T-helper 17 cell (primary cell): ENCODE results near the gene DIP2C. TPM values are rescaled to one million over a fixed set of nuclear protein-coding genes. Genes with fewer than 3 reads are reported as not detected.
"Not testable (repeated sequence)": the region's sequence is repeated elsewhere in the genome, so short reads cannot be mapped to it uniquely, and the experiment has no call there.

Source experiments
- ATAC-seq: fragments of 150-1000 bp; cut with Tn5 transposase; 2 replicates; pipeline ENCODE4 v1.10.0; 2021; ENCODE audit warnings: mild to moderate bottlenecking, moderate library complexity
- DNase-seq, 3 donors: peaks; one replicate each; pipeline versions ENCODE4 v3.0.0 to v3.0.0-alpha.2; 2020 to 2021
- H3K9me3 ChIP-seq: one replicate; pipeline ENCODE4 v1.7.0; 2013; ENCODE audit warnings: low read length, mild to moderate bottlenecking; ENCODE audit not compliant: control insufficient read depth, poor library complexity, severe bottlenecking
- H3K27ac Mint-ChIP-seq: one replicate; pipeline ENCODE4 v1.8.0; 2022; ENCODE audit warnings: mild to moderate bottlenecking, moderate library complexity, mixed read lengths
- H3K27me3 Mint-ChIP-seq: one replicate; pipeline ENCODE4 v1.8.0; 2022; ENCODE audit warnings: mixed read lengths
- H3K36me3 Mint-ChIP-seq: one replicate; pipeline ENCODE4 v1.8.0; 2022; ENCODE audit warnings: low read depth, mixed read lengths
- H3K4me1 Mint-ChIP-seq: one replicate; pipeline ENCODE4 v1.8.0; 2022; ENCODE audit warnings: mild to moderate bottlenecking, mixed read lengths
- H3K4me3 Mint-ChIP-seq: one replicate; pipeline ENCODE4 v1.8.0; 2022; ENCODE audit warnings: mild to moderate bottlenecking, moderate library complexity, mixed read lengths
- total RNA-seq, 4 donors: library from RNA in 2 of 4; stranded (reverse) in 2 of 4; gene quantifications; one replicate each; pipeline ENCODE4 v1.2.3 and lab custom pipeline; 2022 to 2026

The DIP2C gene
- total RNA-seq, 2 donors from 2014 or later: 4.1 to 6.0 TPM

- Mint-ChIP-seq H3K27ac (no peak overlapping the region), H3K4me3 (no peak overlapping the region), H3K36me3 (no peaks in the 10 kb centered on the region), H3K4me1 (no peaks in the 10 kb centered on the region), H3K27me3 (peaks cover 12% of the 10 kb centered on the region)
- no peaks in the 10 kb centered on the region for H3K9me3 ChIP-seq
- ATAC-seq: no peak
- no peak for DNase-seq
Observed at GRCh38 chr10:596725-597345, 92.6 kb downstream of the DIP2C start.

GRCh38 chr10:596131-596530 is 93.3 kb downstream of the DIP2C start:
- ATAC-seq, H3K4me1 Mint-ChIP-seq, H3K4me3 Mint-ChIP-seq, H3K36me3 Mint-ChIP-seq, DNase-seq, H3K27ac Mint-ChIP-seq, H3K9me3 ChIP-seq: not testable (repeated sequence)
- peaks cover 17% of the 10 kb centered on the region for H3K27me3 Mint-ChIP-seq

DNA sequence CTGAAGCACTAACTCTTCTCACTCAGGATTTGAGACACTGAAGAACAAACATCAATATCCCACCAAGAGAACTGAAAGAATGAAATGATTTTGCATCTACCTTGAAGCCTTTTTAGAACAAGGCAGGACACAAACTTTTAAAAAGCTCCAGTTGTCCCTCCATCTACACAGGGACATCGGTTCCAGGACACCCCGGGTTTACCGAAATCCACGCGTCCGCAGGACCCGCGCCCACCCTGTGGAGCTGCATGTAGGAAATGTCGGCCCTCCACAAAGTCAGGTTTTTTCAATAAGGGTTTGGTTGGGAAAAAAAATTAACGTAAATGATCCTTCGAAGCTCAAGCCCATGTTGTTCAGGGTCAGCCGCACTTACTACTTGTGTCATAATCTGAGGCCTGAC is 94.0 kb downstream of the DIP2C start:
- ATAC-seq (no peak), DNase-seq (no peak)
- Mint-ChIP-seq H3K27ac (no peak overlapping the region), H3K4me1 (no peaks in the 10 kb centered on the region), H3K4me3 (no peak overlapping the region), H3K36me3 (no peaks in the 10 kb centered on the region), H3K27me3 (peaks cover 24% of the 10 kb centered on the region)
- H3K9me3 ChIP-seq: no peaks in the 10 kb centered on the region

DNA sequence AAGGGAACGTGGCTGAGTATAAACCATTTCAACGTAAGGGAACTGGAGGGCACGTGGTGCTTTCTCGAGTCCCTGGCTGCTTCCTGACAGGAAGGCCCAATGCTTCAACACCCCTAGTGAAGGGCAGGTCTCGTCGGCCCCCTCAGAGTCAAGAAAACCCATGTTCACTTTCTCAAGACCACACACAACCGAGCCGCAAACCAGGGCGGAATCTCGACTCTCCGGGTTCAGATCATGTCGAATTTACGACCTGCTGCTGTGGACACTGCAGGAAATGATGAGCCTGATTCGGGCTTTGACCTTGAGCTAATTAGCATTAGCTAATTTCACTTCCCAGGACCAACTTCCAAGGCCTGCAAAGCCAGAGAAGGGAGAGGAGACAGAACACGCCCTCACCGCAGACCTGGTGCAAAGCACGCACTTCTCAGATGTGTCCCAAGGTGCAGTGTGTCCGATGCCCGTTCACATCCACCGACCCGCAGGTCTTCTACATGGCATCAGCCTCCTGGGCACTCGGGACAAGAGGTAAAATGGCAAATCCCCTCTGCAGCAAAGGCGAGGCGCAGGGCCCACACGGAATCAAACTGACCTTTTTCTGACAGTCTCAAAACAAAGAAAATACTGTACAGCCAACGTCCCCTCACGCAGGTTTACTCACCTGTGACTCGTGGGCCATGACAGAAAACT is 94.7 kb downstream of the DIP2C start:
- H3K36me3 Mint-ChIP-seq: no peaks in the 10 kb centered on the region
- ATAC-seq: no peak

GRCh38 chr10:593901-594457 is 95.5 kb downstream of the DIP2C start:
- H3K9me3 ChIP-seq: no peaks in the 10 kb centered on the region
- Mint-ChIP-seq H3K4me3 (no peak overlapping the region), H3K27ac (no peak overlapping the region), H3K36me3 (no peaks in the 10 kb centered on the region), H3K27me3 (peaks cover 31% of the 10 kb centered on the region), H3K4me1 (no peaks in the 10 kb centered on the region)
- no peak for ATAC-seq
- no peak for DNase-seq

More for the DNA sequence above, 94.7 kb downstream of the DIP2C start:
- Mint-ChIP-seq H3K27me3 (peaks cover 30% of the 10 kb centered on the region), H3K27ac (no peak overlapping the region), H3K4me3 (no peak overlapping the region), H3K4me1 (no peaks in the 10 kb centered on the region)
- H3K9me3 ChIP-seq: no peaks in the 10 kb centered on the region
- DNase-seq: no peak

DNA sequence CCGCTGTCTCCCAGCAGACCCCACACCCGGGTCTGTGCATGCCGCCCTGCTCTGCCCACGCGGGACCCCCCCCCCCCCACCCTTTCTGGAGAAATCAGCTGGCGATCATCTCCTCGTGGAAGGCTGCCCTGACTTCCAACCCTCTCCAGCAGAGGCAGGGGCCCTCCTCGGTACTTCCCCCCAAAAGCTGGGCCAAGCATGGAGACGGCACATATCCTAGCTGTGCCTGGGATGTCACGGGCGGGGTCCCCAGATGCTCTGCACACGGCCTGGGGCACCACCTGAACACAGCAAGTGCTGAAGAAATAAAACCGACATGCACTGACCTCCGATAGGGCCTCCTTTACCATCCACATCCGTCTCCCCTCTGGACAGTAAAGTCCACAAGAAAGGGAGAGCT is 96.0 kb downstream of the DIP2C start:
- Mint-ChIP-seq H3K4me3 (no peak overlapping the region), H3K27me3 (peaks cover 26% of the 10 kb centered on the region), H3K27ac (no peak overlapping the region), H3K36me3 (no peaks in the 10 kb centered on the region), H3K4me1 (no peaks in the 10 kb centered on the region)
- DNase-seq: no peak
- ATAC-seq: no peak
- H3K9me3 ChIP-seq: no peaks in the 10 kb centered on the region

- peaks cover 2% of the 10 kb centered on the region for H3K4me1 Mint-ChIP-seq
- ATAC-seq: no peak
- no peak overlapping the region for H3K4me3 Mint-ChIP-seq
- H3K27ac Mint-ChIP-seq: no peak overlapping the region
- no peaks in the 10 kb centered on the region for H3K9me3 ChIP-seq
- H3K27me3 Mint-ChIP-seq: peaks cover 26% of the 10 kb centered on the region
- H3K36me3 Mint-ChIP-seq: no peaks in the 10 kb centered on the region
- DNase-seq: no peak
Observed at GRCh38 chr10:593016-593415, 96.5 kb downstream of the DIP2C start.

GRCh38 chr10:591646-592045 is 97.8 kb downstream of the DIP2C start:
- no peak overlapping the region for H3K4me3 Mint-ChIP-seq
- no peaks in the 10 kb centered on the region for H3K9me3 ChIP-seq
- H3K27ac Mint-ChIP-seq: no peak overlapping the region
- DNase-seq (no peak), ATAC-seq (no peak)
- H3K27me3 Mint-ChIP-seq: peaks cover 29% of the 10 kb centered on the region
- no peaks in the 10 kb centered on the region for H3K36me3 Mint-ChIP-seq
- H3K4me1 Mint-ChIP-seq: peaks cover 2% of the 10 kb centered on the region

DNA sequence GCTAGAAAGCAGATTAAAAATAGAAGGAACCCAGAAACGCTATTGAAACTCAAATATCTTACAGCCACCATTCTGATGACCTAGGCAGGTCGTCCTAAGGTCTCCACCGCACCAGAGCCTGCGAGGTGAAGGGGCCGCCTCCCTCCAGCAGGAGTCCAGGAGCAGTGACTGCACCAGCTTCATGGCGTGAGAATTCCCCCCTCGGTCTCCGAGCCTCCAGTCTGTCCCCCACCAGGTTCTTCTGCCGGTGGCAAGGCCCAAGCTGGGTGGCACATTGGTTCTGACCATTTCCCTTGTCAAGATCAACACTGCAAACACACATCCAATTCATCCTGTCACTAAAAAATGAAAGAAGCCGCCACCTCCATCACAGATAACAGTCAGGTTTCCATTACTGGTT is 98.7 kb downstream of the DIP2C start:
- no peak for ATAC-seq
- H3K27me3 Mint-ChIP-seq: peaks cover 33% of the 10 kb centered on the region
- H3K36me3 Mint-ChIP-seq: no peaks in the 10 kb centered on the region
- H3K27ac Mint-ChIP-seq: no peak overlapping the region
- no peaks in the 10 kb centered on the region for H3K9me3 ChIP-seq
- DNase-seq: no peak
- H3K4me1 Mint-ChIP-seq: peaks cover 5% of the 10 kb centered on the region
- H3K4me3 Mint-ChIP-seq: no peak overlapping the region

GRCh38 chr10:589961-590680 is 99.3 kb downstream of the DIP2C start:
- Mint-ChIP-seq H3K4me1 (peaks cover 5% of the 10 kb centered on the region), H3K27me3 (peaks cover 33% of the 10 kb centered on the region), H3K4me3 (no peak overlapping the region), H3K27ac (no peak overlapping the region), H3K36me3 (no peaks in the 10 kb centered on the region)
- H3K9me3 ChIP-seq: no peaks in the 10 kb centered on the region
- ATAC-seq (no peak), DNase-seq (no peak)

GRCh38 chr10:588246-589165 is 101.0 kb downstream of the DIP2C start:
- Mint-ChIP-seq H3K4me1 (peaks cover 5% of the 10 kb centered on the region), H3K27ac (no peak overlapping the region), H3K4me3 (no peak overlapping the region), H3K36me3 (no peaks in the 10 kb centered on the region), H3K27me3 (peaks cover 37% of the 10 kb centered on the region)
- DNase-seq (no peak), ATAC-seq (no peak)
- no peaks in the 10 kb centered on the region for H3K9me3 ChIP-seq

DNA sequence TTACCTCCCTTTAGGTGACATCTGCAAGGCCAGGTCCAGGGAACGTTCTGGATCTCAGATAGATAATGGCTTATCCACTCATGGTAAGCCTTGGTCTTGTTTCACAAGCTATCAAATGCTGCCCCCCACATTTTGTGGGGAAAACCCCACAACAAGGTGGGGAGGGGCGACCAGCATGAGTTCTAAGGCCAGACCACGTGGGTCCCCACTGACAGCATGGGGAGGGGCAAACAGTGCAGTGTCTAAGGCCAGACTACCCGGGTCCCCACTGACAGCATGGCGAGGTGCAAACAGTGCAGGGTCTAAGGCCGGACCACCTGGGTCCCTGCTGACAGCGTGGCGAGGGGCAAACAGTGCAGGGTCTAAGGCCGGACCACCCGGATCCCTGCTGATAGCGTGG is 102.8 kb downstream of the DIP2C start:
- no peaks in the 10 kb centered on the region for H3K9me3 ChIP-seq
- Mint-ChIP-seq H3K36me3 (no peaks in the 10 kb centered on the region), H3K27ac (no peak overlapping the region), H3K4me3 (no peak overlapping the region), H3K27me3 (peaks cover 40% of the 10 kb centered on the region), H3K4me1 (peaks cover 5% of the 10 kb centered on the region)
- no peak for DNase-seq
- no peak for ATAC-seq

- DNase-seq: no peak
- no peak for ATAC-seq
- no peaks in the 10 kb centered on the region for H3K9me3 ChIP-seq
- peaks cover 5% of the 10 kb centered on the region for H3K4me1 Mint-ChIP-seq
- no peaks in the 10 kb centered on the region for H3K36me3 Mint-ChIP-seq
- no peak overlapping the region for H3K4me3 Mint-ChIP-seq
- no peak overlapping the region for H3K27ac Mint-ChIP-seq
- H3K27me3 Mint-ChIP-seq: peaks cover 34% of the 10 kb centered on the region
Observed at GRCh38 chr10:586151-586550, 103.3 kb downstream of the DIP2C start.
